Coronary artery (tissue), 2 donors: Measurements from ENCODE around the gene GNLY.

Source experiments
- DNase-seq: peaks from one replicate; pipeline ENCODE4 v3.0.0-alpha.2; 2017; ENCODE audit warnings: low spot score
- H3K27ac ChIP-seq, 2 donors: fragments of 200-600 bp; sonication (generic); one replicate each; pipeline ENCODE4 v1.5.1; 2016 to 2019
- H3K4me3 ChIP-seq: fragments of 200-600 bp; sonication (generic); 2 replicates; pipeline ENCODE4 v1.5.1; 2016; ENCODE audit warnings: mild to moderate bottlenecking, moderate library complexity
- CTCF ChIP-seq: fragments of 200-600 bp; sonication (generic); IDR thresholded peaks from one replicate; pipeline ENCODE4 v1.5.1; 2019; ENCODE audit warnings: antibody characterized with exemption

Gene GNLY

DNA sequence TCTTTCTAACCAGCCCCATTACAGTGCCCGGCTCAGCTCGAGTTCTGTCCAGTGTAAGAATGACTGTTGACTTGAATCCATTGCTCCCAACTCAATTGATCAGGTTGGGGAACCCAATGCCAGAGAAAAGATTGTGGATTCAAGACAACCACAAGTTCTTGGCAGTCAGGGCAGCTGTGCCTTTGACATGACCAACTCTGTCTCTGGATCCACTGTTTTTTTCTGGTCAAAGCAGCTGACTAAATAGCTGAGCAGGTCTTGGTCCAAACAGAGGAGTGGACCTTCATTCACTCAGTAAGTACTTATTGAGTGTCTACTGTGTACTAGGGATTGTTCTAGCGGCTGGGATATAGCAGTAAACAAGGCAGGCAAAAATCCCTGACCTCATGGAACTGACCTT is 53.3 kb downstream of the GNLY start:
- no peak overlapping the region for H3K4me3 ChIP-seq
- DNase-seq = no peak
- TF ChIP-seq CTCF = no peak
- peak overlapping the region; percentile 32 to 91 for H3K27ac ChIP-seq

GRCh38 chr2:85748039-85748734 is 54.0 kb downstream of the GNLY start:
- DNase-seq = no peak
- TF ChIP-seq CTCF = no peak
- Histone ChIP-seq H3K4me3 (no peak overlapping the region), H3K27ac (peak overlapping the region; percentile 32 to 91)
